Activated CD8-positive, alpha-beta memory T cell treated with anti-CD3 and anti-CD28 coated beads, Interleukin-2, amount 50 U/mL, for 24 hours (primary cell): ENCODE measurements around the gene GLIPR2.
"Not testable (repeated sequence)": the region's sequence is repeated elsewhere in the genome, so short reads cannot be mapped to it uniquely, and the experiment has no call there.

Experiments
- DNase-seq: peaks from one replicate; pipeline ENCODE4 v3.0.0-alpha.2; 2020; ENCODE audit errors: extremely low read depth

Gene GLIPR2

GRCh38 chr9:36136272-36136893, at the start of gene GLIPR2:
TSS of gene GLIPR2 (plus strand) at chr9:36136733. CDS start at chr9:36136779, 46 bp downstream.
- peak; percentile 31 for DNase-seq

GRCh38 chr9:36087054-36087453, 49.5 kb upstream of the GLIPR2 start:
- DNase-seq = not testable (repeated sequence)

- DNase-seq = no peak
Measured at GRCh38 chr9:36088020-36088419, 48.5 kb upstream of the GLIPR2 start.

GRCh38 chr9:36091026-36091953, 45.2 kb upstream of the GLIPR2 start:
- no peak for DNase-seq

GRCh38 chr9:36092014-36092413, 44.5 kb upstream of the GLIPR2 start:
- no peak for DNase-seq

GRCh38 chr9:36092509-36093215, 43.9 kb upstream of the GLIPR2 start:
- no peak for DNase-seq

- DNase-seq = no peak
Measured at GRCh38 chr9:36093384-36093783, 43.1 kb upstream of the GLIPR2 start.

GRCh38 chr9:36099718-36100117, 36.8 kb upstream of the GLIPR2 start:
- no peak for DNase-seq

GRCh38 chr9:36100532-36100931, 36.0 kb upstream of the GLIPR2 start:
- no peak for DNase-seq

- DNase-seq = no peak
Measured at GRCh38 chr9:36101916-36102741, 34.4 kb upstream of the GLIPR2 start.

GRCh38 chr9:36102742-36103495, 33.6 kb upstream of the GLIPR2 start:
- peak; percentile 78 for DNase-seq

GRCh38 chr9:36109071-36109470, 27.5 kb upstream of the GLIPR2 start:
- DNase-seq = no peak

- no peak for DNase-seq
Measured at GRCh38 chr9:36110434-36110833, 26.1 kb upstream of the GLIPR2 start.

GRCh38 chr9:36112516-36112915, 24.0 kb upstream of the GLIPR2 start:
- DNase-seq = no peak

GRCh38 chr9:36113999-36114398, 22.5 kb upstream of the GLIPR2 start:
- no peak for DNase-seq

GRCh38 chr9:36116593-36116992, 19.9 kb upstream of the GLIPR2 start:
- DNase-seq = no peak

GRCh38 chr9:36118201-36118600, 18.3 kb upstream of the GLIPR2 start:
- DNase-seq = no peak

- no peak for DNase-seq
Measured at GRCh38 chr9:36118706-36119105, 17.8 kb upstream of the GLIPR2 start.

- DNase-seq = no peak
Measured at GRCh38 chr9:36119476-36119875, 17.1 kb upstream of the GLIPR2 start.

GRCh38 chr9:36120705-36121104, 15.8 kb upstream of the GLIPR2 start:
- DNase-seq = no peak

GRCh38 chr9:36121971-36122370, 14.6 kb upstream of the GLIPR2 start:
- no peak for DNase-seq
